ENCODE results near the gene PARK7.

PARK7 gene

DNA sequence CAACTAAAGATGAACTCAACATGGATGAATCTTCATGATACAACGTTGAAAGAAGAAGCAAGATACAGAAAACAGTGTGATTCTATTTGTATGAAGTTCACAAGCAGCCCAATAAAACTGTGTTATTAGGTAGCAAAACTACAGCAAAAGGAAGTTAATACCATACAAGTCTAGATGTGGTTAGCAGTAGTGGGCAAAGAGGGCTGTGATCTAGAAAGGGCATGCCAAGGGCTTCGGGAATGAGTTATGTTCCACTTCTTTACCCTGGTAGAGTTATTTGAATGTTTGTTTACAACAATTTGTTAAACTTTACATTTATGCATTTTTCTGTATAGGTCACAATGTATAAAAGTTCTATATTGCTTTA is 30.1 kb upstream of the PARK7 start:
- H3K4me1 ChIP-seq (ENCODE audit: control extremely low read depth in 1 of 4, control insufficient read depth in 4 of 4, insufficient read depth in 4 of 4, low read length in 3 of 4): peaks cover 0 to 20% (median 8%) of the 10 kb centered on the region in 4 experiments
- H3K27me3 ChIP-seq (replicated peaks in 2 of 5; ENCODE audit: control insufficient read depth in 4 of 5, insufficient read depth in 5 of 5, low read length in 4 of 5): no peaks in the 10 kb centered on the region
- DNase-seq: peak in 2 of 3 donors; percentile 36 to 45
- WGBS (ENCODE audit: insufficient coverage): 100% methylated on average over 1 of the region's 2 CpGs
- CTCF ChIA-PET: no interaction called here
- H3K9me3 ChIP-seq (ENCODE audit: control extremely low read depth in 1 of 5, control insufficient read depth in 4 of 5, insufficient read depth in 2 of 5, low read depth in 1 of 5, low read length in 4 of 5): no peaks in the 10 kb centered on the region
- POLR2A ChIA-PET: interaction anchor here (1.1 kb wide), 1 partner anchor 25 kb away, joined by 4 read pairs; no protein-coding TSS in a partner anchor
- H3K27ac ChIP-seq (ENCODE audit: insufficient read depth in 1 of 2, low read depth in 1 of 2, low read length in 2 of 2, poor library complexity in 1 of 2, severe bottlenecking in 2 of 2): no peak overlapping the region
- H3K36me3 ChIP-seq (ENCODE audit: control insufficient read depth in 4 of 4, insufficient read depth in 4 of 4, low read length in 3 of 4): no peaks in the 10 kb centered on the region
- no peak overlapping the region for H3K4me3 ChIP-seq (ENCODE audit: control insufficient read depth in 1 of 7, extremely low read depth in 1 of 7, insufficient read depth in 4 of 7, low read depth in 2 of 7, low read length in 6 of 7)

DNA sequence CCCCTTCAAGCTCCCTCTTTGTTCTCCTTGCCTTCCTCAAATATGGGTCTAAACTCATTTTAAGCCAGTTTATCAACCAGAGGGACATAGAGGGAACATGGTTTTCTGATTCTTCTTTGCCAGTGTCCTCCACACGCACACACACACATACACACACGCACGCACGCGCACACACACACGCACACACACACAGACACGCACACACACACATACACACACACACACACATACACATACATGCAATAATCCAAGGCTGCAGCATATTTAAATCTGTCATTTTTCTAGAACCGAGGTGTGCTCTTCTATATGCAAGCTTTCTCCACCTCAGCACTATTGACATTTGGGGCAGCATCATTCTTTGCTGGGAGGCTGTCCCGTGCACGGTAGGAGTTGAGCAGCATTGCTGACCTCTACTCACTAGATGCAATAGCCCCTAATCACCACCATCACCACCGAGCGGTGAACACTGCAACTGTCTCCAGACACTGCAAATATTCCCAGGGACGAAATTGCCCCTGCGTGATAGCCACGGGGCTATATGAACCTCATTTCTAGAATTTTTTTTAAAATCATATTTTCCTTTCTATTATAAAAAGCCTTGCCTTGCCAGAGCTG is 28.9 kb upstream of the PARK7 start:
- 92% methylated on average over 7 of the region's 15 CpGs for WGBS (ENCODE audit: insufficient coverage)
- Histone ChIP-seq H3K27me3 (replicated peaks in 2 of 5; ENCODE audit: control insufficient read depth in 4 of 5, insufficient read depth in 5 of 5, low read length in 4 of 5) (no peaks in the 10 kb centered on the region), H3K4me3 (ENCODE audit: control insufficient read depth in 1 of 7, extremely low read depth in 1 of 7, insufficient read depth in 4 of 7, low read depth in 2 of 7, low read length in 6 of 7) (no peak overlapping the region)

DNA sequence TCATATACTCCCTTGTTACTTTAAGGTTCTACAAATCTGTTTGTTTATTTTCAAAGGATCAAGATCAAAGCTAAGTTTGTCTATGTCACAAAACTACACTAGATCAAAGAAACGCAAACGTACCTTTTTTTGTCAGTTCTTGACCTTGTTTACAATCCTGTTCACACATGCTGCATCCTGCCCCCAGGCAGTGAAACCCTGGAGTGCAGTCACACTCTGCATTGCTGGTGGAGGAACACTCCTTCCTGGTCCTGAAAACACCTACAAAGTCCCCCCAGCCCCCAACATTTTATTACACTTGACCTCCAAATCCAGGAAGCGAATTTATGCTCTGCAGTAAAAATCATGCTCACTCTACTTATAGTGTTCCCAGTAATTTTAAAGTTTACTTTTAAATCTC is 23.4 kb upstream of the PARK7 start:
- H3K4me3 ChIP-seq (ENCODE audit: control insufficient read depth in 1 of 7, extremely low read depth in 1 of 7, insufficient read depth in 4 of 7, low read depth in 2 of 7, low read length in 6 of 7): no peak overlapping the region
- DNase-seq: no peak
- H3K36me3 ChIP-seq (ENCODE audit: control insufficient read depth in 4 of 4, insufficient read depth in 4 of 4, low read length in 3 of 4): no peaks in the 10 kb centered on the region
- H3K27ac ChIP-seq (ENCODE audit: insufficient read depth in 1 of 2, low read depth in 1 of 2, low read length in 2 of 2, poor library complexity in 1 of 2, severe bottlenecking in 2 of 2): no peak overlapping the region
- H3K9me3 ChIP-seq (ENCODE audit: control extremely low read depth in 1 of 5, control insufficient read depth in 4 of 5, insufficient read depth in 2 of 5, low read depth in 1 of 5, low read length in 4 of 5): no peaks in the 10 kb centered on the region
- H3K27me3 ChIP-seq (replicated peaks in 2 of 5; ENCODE audit: control insufficient read depth in 4 of 5, insufficient read depth in 5 of 5, low read length in 4 of 5): peaks cover 0 to 7% (median 0%) of the 10 kb centered on the region in 5 experiments
- peaks cover 4 to 27% (median 21%) of the 10 kb centered on the region in 4 experiments for H3K4me1 ChIP-seq (ENCODE audit: control extremely low read depth in 1 of 4, control insufficient read depth in 4 of 4, insufficient read depth in 4 of 4, low read length in 3 of 4)
- ChIA-PET CTCF (interaction anchor here (1.0 to 1.4 kb wide), 2 partner anchors 12 to 60 kb away, joined by 3 to 5 read pairs; no protein-coding TSS in a partner anchor), POLR2A (no interaction called here)
- 100% methylated on average over 2 of the region's 3 CpGs for WGBS (ENCODE audit: insufficient coverage)

More for the DNA sequence above, 28.9 kb upstream of the PARK7 start:
- H3K4me1 ChIP-seq (ENCODE audit: control extremely low read depth in 1 of 4, control insufficient read depth in 4 of 4, insufficient read depth in 4 of 4, low read length in 3 of 4): peaks cover 0 to 20% (median 8%) of the 10 kb centered on the region in 4 experiments
- no peak for DNase-seq
- no peaks in the 10 kb centered on the region for H3K9me3 ChIP-seq (ENCODE audit: control extremely low read depth in 1 of 5, control insufficient read depth in 4 of 5, insufficient read depth in 2 of 5, low read depth in 1 of 5, low read length in 4 of 5)
- ChIA-PET POLR2A (no interaction called here), CTCF (no interaction called here)
- H3K36me3 ChIP-seq (ENCODE audit: control insufficient read depth in 4 of 4, insufficient read depth in 4 of 4, low read length in 3 of 4): no peaks in the 10 kb centered on the region
- H3K27ac ChIP-seq (ENCODE audit: insufficient read depth in 1 of 2, low read depth in 1 of 2, low read length in 2 of 2, poor library complexity in 1 of 2, severe bottlenecking in 2 of 2): no peak overlapping the region

DNA sequence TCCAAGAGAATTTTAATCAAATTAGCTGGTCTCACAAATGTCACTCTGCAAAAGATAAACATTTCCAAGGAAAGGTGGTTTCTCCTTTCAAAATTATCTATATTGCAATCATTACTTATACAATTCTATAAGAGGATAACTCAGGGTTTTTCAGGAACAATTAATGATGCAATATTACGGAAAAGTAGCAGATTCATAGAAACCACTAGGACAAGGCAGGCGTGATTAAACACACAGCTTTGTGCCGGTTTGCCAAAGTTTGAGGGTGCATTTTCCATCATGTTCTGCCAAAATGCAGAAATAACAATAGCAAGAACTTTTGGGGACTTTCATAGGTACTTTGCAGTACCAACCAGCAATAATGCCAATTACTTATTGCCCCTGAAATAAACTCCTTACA is 21.5 kb upstream of the PARK7 start:
- no peaks in the 10 kb centered on the region for H3K9me3 ChIP-seq (ENCODE audit: control extremely low read depth in 1 of 5, control insufficient read depth in 4 of 5, insufficient read depth in 2 of 5, low read depth in 1 of 5, low read length in 4 of 5)
- H3K36me3 ChIP-seq (ENCODE audit: control insufficient read depth in 4 of 4, insufficient read depth in 4 of 4, low read length in 3 of 4): no peaks in the 10 kb centered on the region
- H3K4me1 ChIP-seq (ENCODE audit: control extremely low read depth in 1 of 4, control insufficient read depth in 4 of 4, insufficient read depth in 4 of 4, low read length in 3 of 4): peaks cover 4 to 31% (median 21%) of the 10 kb centered on the region in 4 experiments
- peaks cover 0 to 7% (median 0%) of the 10 kb centered on the region in 5 experiments for H3K27me3 ChIP-seq (replicated peaks in 2 of 5; ENCODE audit: control insufficient read depth in 4 of 5, insufficient read depth in 5 of 5, low read length in 4 of 5)
- H3K27ac ChIP-seq (ENCODE audit: insufficient read depth in 1 of 2, low read depth in 1 of 2, low read length in 2 of 2, poor library complexity in 1 of 2, severe bottlenecking in 2 of 2): no peak overlapping the region
- ChIA-PET POLR2A (no interaction called here), CTCF (interaction anchor here (1.1 to 1.6 kb wide), 3 partner anchors 10 to 38 kb away, joined by 3 to 4 read pairs (median 3); no protein-coding TSS in a partner anchor)
- H3K4me3 ChIP-seq (ENCODE audit: control insufficient read depth in 1 of 7, extremely low read depth in 1 of 7, insufficient read depth in 4 of 7, low read depth in 2 of 7, low read length in 6 of 7): no peak overlapping the region
- DNase-seq: no peak
- WGBS (ENCODE audit: insufficient coverage): 94% methylated on average over 3 of the region's 3 CpGs

DNA sequence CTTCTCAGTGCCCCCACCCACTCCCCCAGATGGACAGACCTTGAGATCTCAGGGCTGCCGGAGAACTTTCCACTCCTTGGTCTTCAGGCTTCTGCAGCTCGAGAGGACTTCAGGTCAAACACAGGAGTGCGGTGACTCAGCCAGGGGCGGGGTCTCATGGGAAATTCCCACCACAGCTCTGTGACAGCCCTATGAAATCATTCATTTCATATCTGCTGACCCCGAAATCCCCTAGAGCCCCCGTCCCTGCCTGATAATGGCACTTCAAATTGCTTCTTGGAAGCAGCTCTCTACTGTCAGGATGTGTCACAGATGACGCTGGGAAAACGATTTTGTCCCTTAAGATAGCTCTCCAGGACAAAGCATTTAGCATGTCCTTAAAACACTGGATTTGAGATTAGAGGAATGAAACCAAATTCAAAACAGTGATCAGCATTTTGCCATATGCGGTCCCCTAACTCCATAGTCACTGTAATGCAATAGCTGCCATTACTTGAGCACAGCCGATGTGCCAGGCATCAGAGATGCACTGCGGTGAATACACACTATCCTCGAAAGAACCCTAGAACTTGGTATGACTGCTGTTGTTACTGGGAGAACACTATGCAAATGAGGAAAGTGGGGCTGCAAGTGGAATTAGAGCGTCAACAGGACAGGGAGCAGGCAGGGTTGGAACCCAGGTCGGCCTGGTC is 20.6 kb upstream of the PARK7 start, which contains the start of gene TNFRSF9:
TNFRSF9 (minus strand) TSS at position 95 of the 692 bp plus-strand sequence. CDS start 845 bp downstream, outside the sequence.
- H3K4me1 ChIP-seq (ENCODE audit: control extremely low read depth in 1 of 4, control insufficient read depth in 4 of 4, insufficient read depth in 4 of 4, low read length in 3 of 4): peaks cover 4 to 31% (median 21%) of the 10 kb centered on the region in 4 experiments
- peaks cover 0 to 7% (median 0%) of the 10 kb centered on the region in 5 experiments for H3K27me3 ChIP-seq (replicated peaks in 2 of 5; ENCODE audit: control insufficient read depth in 4 of 5, insufficient read depth in 5 of 5, low read length in 4 of 5)
- H3K4me3 ChIP-seq (ENCODE audit: control insufficient read depth in 1 of 7, extremely low read depth in 1 of 7, insufficient read depth in 4 of 7, low read depth in 2 of 7, low read length in 6 of 7): no peak within 1 kb of the TSS
- no peaks in the 10 kb centered on the region for H3K36me3 ChIP-seq (ENCODE audit: control insufficient read depth in 4 of 4, insufficient read depth in 4 of 4, low read length in 3 of 4)
- CTCF ChIA-PET: interaction anchor here (1.0 to 1.6 kb wide), 2 partner anchors 13 to 16 kb away, joined by 3 to 4 read pairs; no protein-coding TSS in a partner anchor
- no peaks in the 10 kb centered on the region for H3K9me3 ChIP-seq (ENCODE audit: control extremely low read depth in 1 of 5, control insufficient read depth in 4 of 5, insufficient read depth in 2 of 5, low read depth in 1 of 5, low read length in 4 of 5)
- no peak within 1 kb of the TSS for H3K27ac ChIP-seq (ENCODE audit: insufficient read depth in 1 of 2, low read depth in 1 of 2, low read length in 2 of 2, poor library complexity in 1 of 2, severe bottlenecking in 2 of 2)
- 72% methylated on average over 14 of the region's 14 CpGs for WGBS (ENCODE audit: insufficient coverage)
- peak; percentile 46 to 81 (median 80) for DNase-seq
- POLR2A ChIA-PET: interaction anchor here (0.7 kb wide), 1 partner anchor 137 kb away, joined by 3 read pairs; no protein-coding TSS in a partner anchor

DNA sequence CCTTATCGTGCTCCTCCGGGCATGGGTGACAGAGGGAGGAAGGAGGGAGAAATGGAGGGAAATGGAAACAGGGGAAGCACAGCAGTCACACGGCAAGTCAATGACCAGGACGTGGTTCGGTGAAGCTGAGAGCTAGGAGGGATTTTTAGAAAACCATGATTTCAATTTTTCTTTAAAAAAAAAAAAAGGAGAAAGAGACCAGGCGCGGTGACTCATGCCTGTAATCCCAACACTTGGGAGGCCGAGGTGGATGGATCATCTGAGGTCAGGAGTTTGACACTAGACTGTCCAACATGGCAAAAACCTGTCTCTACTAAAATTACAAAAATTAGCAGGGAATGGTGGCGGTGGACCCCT is 20.1 kb upstream of the PARK7 start:
- ChIA-PET CTCF (interaction anchor here (1.0 kb wide), 2 partner anchors 16 to 37 kb away, joined by 3 read pairs; no protein-coding TSS in a partner anchor), POLR2A (interaction anchor here (0.7 kb wide), 1 partner anchor 138 kb away, joined by 3 read pairs; no protein-coding TSS in a partner anchor)
- H3K4me1 ChIP-seq (ENCODE audit: control extremely low read depth in 1 of 4, control insufficient read depth in 4 of 4, insufficient read depth in 4 of 4, low read length in 3 of 4): peaks cover 4 to 31% (median 21%) of the 10 kb centered on the region in 4 experiments

More for the DNA sequence above, 20.1 kb upstream of the PARK7 start:
- 79% methylated on average over 5 of the region's 9 CpGs for WGBS (ENCODE audit: insufficient coverage)
- no peaks in the 10 kb centered on the region for H3K36me3 ChIP-seq (ENCODE audit: control insufficient read depth in 4 of 4, insufficient read depth in 4 of 4, low read length in 3 of 4)
- H3K9me3 ChIP-seq (ENCODE audit: control extremely low read depth in 1 of 5, control insufficient read depth in 4 of 5, insufficient read depth in 2 of 5, low read depth in 1 of 5, low read length in 4 of 5): no peaks in the 10 kb centered on the region
- H3K27me3 ChIP-seq (replicated peaks in 2 of 5; ENCODE audit: control insufficient read depth in 4 of 5, insufficient read depth in 5 of 5, low read length in 4 of 5): peaks cover 0 to 7% (median 0%) of the 10 kb centered on the region in 5 experiments
- H3K4me3 ChIP-seq (ENCODE audit: control insufficient read depth in 1 of 7, extremely low read depth in 1 of 7, insufficient read depth in 4 of 7, low read depth in 2 of 7, low read length in 6 of 7): no peak overlapping the region
- no peak for DNase-seq
- H3K27ac ChIP-seq (ENCODE audit: insufficient read depth in 1 of 2, low read depth in 1 of 2, low read length in 2 of 2, poor library complexity in 1 of 2, severe bottlenecking in 2 of 2): no peak overlapping the region
